Activated CD8-positive, alpha-beta T cell treated with anti-CD3 and anti-CD28 coated beads for 36 hours (primary cell): ENCODE results near the gene ANO9. TPM values are rescaled to one million over a fixed set of nuclear protein-coding genes. Genes with fewer than 3 reads are reported as not detected.

Experiments
- ATAC-seq: fragments of 200-7000 bp; cut with Tn5 transposase; one replicate; pipeline ENCODE4 v1.10.0; 2021; ENCODE audit warnings: mild to moderate bottlenecking, moderate library complexity
- CTCF ChIA-PET: fragments of 350-600 bp; sonication (Branson Sonifier 250); formaldehyde crosslinking; loops from one replicate; lab custom pipeline; 2021; ENCODE audit warnings: antibody characterized with exemption; lab: Charles Lee
- POLR2A ChIA-PET: fragments of 350-600 bp; sonication (Branson Sonifier 250); formaldehyde crosslinking; loops from one replicate; lab custom pipeline; 2021; ENCODE audit warnings: antibody characterized with exemption; lab: Charles Lee
- DNase-seq: peaks from one replicate; pipeline ENCODE4 v3.0.0-alpha.2; 2020
- H3K27ac Mint-ChIP-seq: one replicate; pipeline ENCODE4 v1.8.0; 2021; ENCODE audit warnings: mild to moderate bottlenecking, mixed read lengths
- H3K27me3 Mint-ChIP-seq: one replicate; pipeline ENCODE4 v1.8.0; 2021; ENCODE audit warnings: mixed read lengths
- H3K36me3 Mint-ChIP-seq: one replicate; pipeline ENCODE4 v1.8.0; 2021; ENCODE audit warnings: low read depth, mixed read lengths
- H3K4me1 Mint-ChIP-seq: one replicate; pipeline ENCODE4 v1.8.0; 2021; ENCODE audit warnings: low read depth, mixed read lengths
- H3K4me3 Mint-ChIP-seq: one replicate; pipeline ENCODE4 v1.8.0; 2021; ENCODE audit warnings: mild to moderate bottlenecking, moderate library complexity, mixed read lengths
- H3K9me3 Mint-ChIP-seq: one replicate; pipeline ENCODE4 v1.8.0; 2021; ENCODE audit warnings: mixed read lengths
- CTCF ChIP-seq: fragments of 200-600 bp; IDR thresholded peaks from one replicate; pipeline ENCODE4 v1.8.0; 2022; ENCODE audit warnings: antibody characterized with exemption, mild to moderate bottlenecking
- intact Hi-C: fragments of 100-400 bp; cut with micrococcal nuclease; formaldehyde crosslinking; loops from one replicate; pipeline ENCODE4 v1.10.0; 2022
- total RNA-seq, 2 experiments: library from RNA; stranded (reverse); gene quantifications; one replicate each; pipeline ENCODE4 v1.2.3, GENCODE V29; 2021

ANO9 gene
- total RNA-seq, 2 experiments from 2014 or later = 28.2 to 29.0 TPM

GRCh38 chr11:398826-399225 is 43.0 kb downstream of the ANO9 start:
- H3K4me3 Mint-ChIP-seq = no peak overlapping the region

GRCh38 chr11:396948-397548 is 44.8 kb downstream of the ANO9 start:
- DNase-seq (peak; percentile 67), ATAC-seq (peak; percentile 81)
- POLR2A ChIA-PET = interaction anchor here (1.4 kb wide), 1 partner anchor 9 kb away, joined by 5 read pairs; no protein-coding TSS in a partner anchor
- no peak overlapping the region for H3K4me3 Mint-ChIP-seq
- TF ChIP-seq CTCF = no peak
- peaks cover 5% of the 10 kb centered on the region for H3K27me3 Mint-ChIP-seq
- no peak overlapping the region for H3K27ac Mint-ChIP-seq
- H3K36me3 Mint-ChIP-seq = peaks cover 2% of the 10 kb centered on the region
- intact Hi-C loops = no loop called here
- CTCF ChIA-PET = interaction anchor here (0.9 to 1.7 kb wide), 4 partner anchors 9 to 154 kb away, joined by 3 to 4 read pairs (median 4); no protein-coding TSS in a partner anchor
- peaks cover 2% of the 10 kb centered on the region for H3K9me3 Mint-ChIP-seq
- H3K4me1 Mint-ChIP-seq = peaks cover 7% of the 10 kb centered on the region

More at GRCh38 chr11:398826-399225, 43.0 kb downstream of the ANO9 start:
- no peak for TF ChIP-seq CTCF
- Mint-ChIP-seq H3K4me1 (peaks cover 7% of the 10 kb centered on the region), H3K27ac (no peak overlapping the region), H3K36me3 (peaks cover 2% of the 10 kb centered on the region), H3K27me3 (peaks cover 5% of the 10 kb centered on the region), H3K9me3 (peaks cover 2% of the 10 kb centered on the region)
- CTCF ChIA-PET = interaction anchor here (0.8 kb wide), 1 partner anchor 11 kb away, joined by 3 read pairs; no protein-coding TSS in a partner anchor
- intact Hi-C loops = no loop called here
- DNase-seq = peak; percentile 37
- POLR2A ChIA-PET = no interaction called here
- peak; percentile 17 for ATAC-seq

- H3K9me3 Mint-ChIP-seq = peaks cover 2% of the 10 kb centered on the region
- TF ChIP-seq CTCF = peak; percentile 21
- peaks cover 2% of the 10 kb centered on the region for H3K36me3 Mint-ChIP-seq
- H3K4me3 Mint-ChIP-seq = no peak overlapping the region
- H3K4me1 Mint-ChIP-seq = peaks cover 7% of the 10 kb centered on the region
- POLR2A ChIA-PET = interaction anchor here (1.4 kb wide), 1 partner anchor 10 kb away, joined by 5 read pairs; no protein-coding TSS in a partner anchor
- intact Hi-C loops = no loop called here
- H3K27me3 Mint-ChIP-seq = peaks cover 5% of the 10 kb centered on the region
- no peak overlapping the region for H3K27ac Mint-ChIP-seq
- CTCF ChIA-PET = interaction anchor here (1.2 to 1.7 kb wide), 3 partner anchors 9 to 60 kb away, joined by 3 to 4 read pairs (median 4); no protein-coding TSS in a partner anchor
- ATAC-seq = peak; percentile 48
- DNase-seq = peak; percentile 45
These were observed 45.3 kb downstream of the ANO9 start for GRCh38 chr11:396511-396947.

- no peak overlapping the region for H3K4me3 Mint-ChIP-seq
These were observed 45.9 kb downstream of the ANO9 start for GRCh38 chr11:395866-396265.

More at GRCh38 chr11:395866-396265, 45.9 kb downstream of the ANO9 start:
- peaks cover 2% of the 10 kb centered on the region for H3K36me3 Mint-ChIP-seq
- ATAC-seq (no peak), DNase-seq (no peak)
- intact Hi-C loops = no loop called here
- H3K9me3 Mint-ChIP-seq = peaks cover 2% of the 10 kb centered on the region
- ChIA-PET CTCF (interaction anchor here (1.2 to 1.7 kb wide), 3 partner anchors 8 to 61 kb away, joined by 3 to 4 read pairs (median 4); no protein-coding TSS in a partner anchor), POLR2A (no interaction called here)
- peaks cover 7% of the 10 kb centered on the region for H3K4me1 Mint-ChIP-seq
- peaks cover 5% of the 10 kb centered on the region for H3K27me3 Mint-ChIP-seq
- TF ChIP-seq CTCF = no peak
- no peak overlapping the region for H3K27ac Mint-ChIP-seq
